ENCODE data around the gene NDRG4.
A peak's percentile ranks its signal among the peaks of the same experiment; 100 is the strongest.

NDRG4 gene

DNA sequence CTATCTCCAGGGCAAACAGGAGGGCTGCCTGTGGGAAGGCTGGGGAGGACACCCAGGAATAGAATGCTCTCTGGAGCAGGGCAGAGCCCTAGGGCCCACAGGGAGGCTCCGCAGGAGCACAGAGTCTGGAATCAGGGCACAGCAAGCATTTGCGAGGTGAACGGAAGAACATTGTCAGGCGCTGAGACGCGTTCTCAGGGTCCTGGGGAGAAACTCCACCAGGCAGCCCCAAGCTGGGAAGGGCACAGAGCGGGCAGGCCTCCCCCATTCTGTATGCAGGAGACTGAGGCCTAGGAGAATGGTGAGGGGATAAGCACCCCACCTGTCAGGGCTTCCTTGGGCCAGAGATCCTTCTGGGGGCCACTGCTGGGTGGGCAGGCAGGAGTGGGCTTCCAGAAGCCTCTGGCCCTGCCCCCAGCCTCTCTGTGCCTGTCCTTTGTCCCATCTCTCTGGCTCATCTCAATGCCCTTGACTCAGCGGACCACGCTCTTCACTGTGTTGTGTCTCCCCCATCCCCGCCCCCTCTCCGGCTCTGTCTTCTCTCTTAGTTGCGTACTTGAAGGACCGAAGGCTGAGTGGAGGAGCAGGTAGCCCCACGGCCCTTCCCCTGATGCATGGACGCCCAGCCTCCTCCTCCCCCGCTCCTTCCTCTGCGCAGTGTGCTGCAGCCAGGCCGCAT is 10.3 kb downstream of the NDRG4 start:
- DNase-seq (ENCODE audit: low read depth): no peak

DNA sequence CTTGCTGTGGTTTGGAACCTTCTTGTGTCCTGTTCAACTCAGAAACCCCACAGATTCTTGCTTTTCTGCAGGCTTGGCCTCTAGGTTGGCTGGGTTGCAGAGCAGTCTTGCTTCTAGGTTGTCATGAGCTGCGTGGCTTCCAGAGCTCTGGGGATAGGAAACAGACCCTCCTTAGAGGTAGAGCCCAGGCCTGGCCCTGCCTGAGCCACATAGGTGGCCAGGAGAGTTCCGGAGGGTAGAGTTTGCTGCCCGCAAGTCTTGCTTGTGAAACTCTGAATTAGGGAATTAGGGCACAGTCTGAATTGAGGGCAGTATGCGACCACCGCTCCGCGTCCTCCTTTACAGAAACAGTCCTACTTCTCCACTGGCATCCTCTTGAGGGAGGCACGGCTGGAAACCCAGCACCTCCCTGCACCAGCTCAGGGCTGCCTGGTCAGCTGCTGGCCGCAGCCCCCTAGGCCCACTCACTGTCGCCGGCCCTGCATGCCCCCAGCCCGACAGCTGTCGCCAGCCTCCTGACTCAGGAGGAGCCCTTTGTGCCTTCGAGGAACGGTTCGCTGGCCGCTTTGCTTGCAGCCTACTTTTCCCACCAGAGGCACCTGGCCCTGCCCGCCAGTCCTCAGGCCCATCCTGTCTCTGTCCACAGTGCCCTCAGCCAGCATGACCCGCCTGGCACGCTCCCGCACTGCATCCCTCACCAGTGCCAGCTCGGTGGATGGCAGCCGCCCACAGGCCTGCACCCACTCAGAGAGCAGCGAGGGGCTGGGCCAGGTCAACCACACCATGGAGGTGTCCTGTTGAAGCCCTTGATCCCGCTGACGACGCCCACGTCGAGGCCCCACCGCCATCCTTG is 11.1 kb downstream of the NDRG4 start:
- no peak for DNase-seq (ENCODE audit: low read depth)

- no peak for DNase-seq (ENCODE audit: low read depth)
Measured at GRCh38 chr16:58511933-58512815, 12.2 kb downstream of the NDRG4 start.

DNA sequence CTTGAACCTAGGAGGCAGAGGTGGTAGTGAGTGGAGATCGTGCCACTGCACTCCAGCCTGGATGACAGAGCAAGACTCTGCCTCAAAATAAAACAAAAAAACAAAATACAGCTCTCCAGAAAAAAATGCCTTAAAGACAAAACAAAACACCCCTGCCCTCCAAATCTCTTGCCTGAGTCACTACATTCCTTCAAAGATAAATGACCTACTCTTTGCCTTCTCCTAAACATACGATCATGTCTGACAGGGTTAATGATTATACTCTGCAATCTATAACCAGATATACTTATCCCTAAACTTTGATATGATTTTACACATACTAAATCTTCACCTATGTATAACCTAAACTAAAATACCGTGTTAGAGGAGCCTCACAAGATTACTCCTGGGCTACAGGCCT is 13.9 kb downstream of the NDRG4 start:
- no peak for DNase-seq (ENCODE audit: low read depth)

GRCh38 chr16:58515125-58515870 is 15.4 kb downstream of the NDRG4 start, which contains the start of gene SETD6:
Gene SETD6 (plus strand): TSS chr16:58515517. CDS start chr16:58515538, 21 bp downstream.
- peak; percentile 60 for DNase-seq (ENCODE audit: low read depth)

DNA sequence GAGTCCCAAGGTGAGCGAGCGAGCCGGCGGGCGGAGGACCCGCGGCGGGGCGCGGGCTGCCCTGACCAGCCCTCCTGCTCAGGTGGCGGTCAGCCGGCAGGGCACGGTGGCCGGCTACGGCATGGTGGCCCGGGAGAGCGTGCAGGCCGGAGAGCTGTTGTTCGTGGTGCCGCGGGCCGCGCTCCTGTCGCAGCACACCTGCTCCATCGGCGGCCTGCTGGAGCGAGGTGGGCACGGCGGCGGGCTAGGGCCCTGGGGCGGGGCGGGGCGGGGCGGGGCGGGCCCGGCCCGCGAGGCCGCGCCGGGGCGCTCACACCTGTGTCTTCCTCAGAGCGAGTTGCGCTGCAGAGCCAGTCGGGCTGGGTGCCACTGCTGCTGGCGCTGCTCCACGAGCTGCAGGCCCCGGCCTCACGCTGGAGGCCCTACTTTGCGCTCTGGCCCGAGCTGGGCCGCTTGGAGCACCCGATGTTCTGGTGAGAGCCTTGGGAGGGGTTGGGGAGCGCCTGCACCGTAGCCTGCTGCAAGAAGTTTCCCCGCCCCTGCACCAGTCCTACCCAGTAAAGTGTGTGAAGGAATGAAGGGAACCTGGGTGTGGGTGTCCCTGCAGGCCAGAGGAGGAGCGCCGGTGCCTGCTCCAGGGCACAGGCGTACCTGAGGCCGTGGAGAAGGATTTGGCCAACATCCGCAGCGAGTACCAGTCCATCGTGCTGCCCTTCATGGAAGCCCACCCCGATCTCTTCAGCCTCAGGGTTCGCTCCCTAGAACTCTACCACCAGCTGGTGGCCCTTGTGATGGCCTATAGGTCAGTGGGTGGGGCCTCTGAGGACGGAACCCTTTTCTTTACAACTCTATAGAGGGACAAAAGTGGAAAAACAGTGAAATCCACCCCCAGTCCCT is 16.2 kb downstream of the NDRG4 start:
- no peak for DNase-seq (ENCODE audit: low read depth)

GRCh38 chr16:58516768-58517107 is 16.8 kb downstream of the NDRG4 start:
- no peak for DNase-seq (ENCODE audit: low read depth)

DNA sequence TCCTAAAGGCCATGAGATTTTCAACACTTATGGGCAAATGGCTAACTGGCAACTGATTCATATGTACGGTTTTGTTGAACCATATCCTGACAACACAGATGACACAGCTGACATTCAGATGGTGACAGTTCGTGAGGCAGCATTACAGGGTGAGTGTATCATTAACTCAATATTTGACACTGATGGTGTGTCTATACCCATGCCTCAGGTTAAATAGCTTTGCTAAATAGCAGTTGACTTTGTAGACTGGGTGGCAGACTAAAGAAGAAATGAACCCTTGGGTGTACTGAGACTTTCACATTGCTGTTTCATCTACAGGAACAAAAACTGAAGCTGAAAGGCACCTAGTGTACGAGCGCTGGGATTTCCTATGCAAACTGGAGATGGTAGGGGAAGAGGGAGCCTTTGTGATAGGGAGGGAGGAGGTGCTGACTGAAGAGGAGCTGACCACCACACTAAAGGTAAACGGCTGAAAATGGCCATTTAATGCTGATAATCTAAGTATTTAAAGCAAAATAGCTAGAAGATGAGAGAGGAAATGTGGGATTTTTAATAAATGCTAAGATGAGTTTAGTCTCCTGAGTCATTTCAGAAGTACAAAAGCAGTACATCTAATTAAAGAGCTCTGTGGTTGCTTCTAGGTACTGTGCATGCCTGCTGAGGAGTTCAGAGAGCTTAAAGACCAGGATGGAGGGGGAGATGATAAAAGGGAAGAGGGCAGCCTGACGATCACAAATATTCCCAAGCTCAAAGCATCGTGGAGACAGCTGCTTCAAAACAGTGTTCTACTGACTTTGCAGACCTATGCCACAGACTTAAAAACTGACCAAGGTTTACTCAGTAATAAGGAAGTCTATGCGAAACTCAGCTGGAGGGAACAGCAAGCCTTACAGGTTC is 18.4 kb downstream of the NDRG4 start:
- DNase-seq (ENCODE audit: low read depth): no peak

DNA sequence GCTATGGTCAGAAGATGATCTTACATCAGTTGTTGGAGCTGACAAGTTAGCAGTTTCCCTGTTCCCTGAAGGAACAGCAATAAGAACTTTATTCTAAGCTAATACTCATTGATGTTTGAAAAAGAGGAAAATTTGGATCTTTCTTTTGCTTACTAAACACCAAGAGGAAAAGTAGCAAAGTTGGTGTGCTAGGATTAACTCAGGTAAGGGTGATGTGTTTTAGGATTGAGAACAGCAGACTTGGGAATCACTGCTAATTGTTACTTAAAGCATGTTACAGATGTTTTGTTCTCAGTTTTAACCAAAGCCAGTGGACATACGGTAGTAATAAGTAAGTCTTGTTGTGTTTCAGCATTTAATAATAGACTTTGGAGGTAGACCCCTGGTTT is 19.0 kb downstream of the NDRG4 start:
- DNase-seq (ENCODE audit: low read depth): no peak

DNA sequence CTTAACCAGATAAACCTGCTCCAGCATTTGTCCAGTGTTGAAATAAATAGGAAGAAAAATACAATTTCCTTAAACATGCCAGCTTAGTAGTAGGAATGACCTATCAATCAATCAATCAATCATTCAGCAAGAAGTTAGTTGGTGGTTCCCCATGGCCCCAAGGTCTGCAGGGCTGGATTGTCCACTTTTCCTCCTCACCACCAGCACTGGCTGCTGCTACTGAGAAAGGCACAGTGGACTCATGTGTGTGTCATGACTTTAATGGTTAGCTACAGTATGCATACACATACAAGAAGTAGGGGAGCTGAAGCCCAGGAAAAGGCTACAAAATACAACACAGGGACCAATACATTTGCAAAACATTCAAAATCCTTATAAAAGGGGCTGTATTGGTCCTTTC is 19.8 kb downstream of the NDRG4 start:
- DNase-seq (ENCODE audit: low read depth): no peak

GRCh38 chr16:58530179-58530578 is 30.2 kb downstream of the NDRG4 start:
- no peak for DNase-seq (ENCODE audit: low read depth)

DNA sequence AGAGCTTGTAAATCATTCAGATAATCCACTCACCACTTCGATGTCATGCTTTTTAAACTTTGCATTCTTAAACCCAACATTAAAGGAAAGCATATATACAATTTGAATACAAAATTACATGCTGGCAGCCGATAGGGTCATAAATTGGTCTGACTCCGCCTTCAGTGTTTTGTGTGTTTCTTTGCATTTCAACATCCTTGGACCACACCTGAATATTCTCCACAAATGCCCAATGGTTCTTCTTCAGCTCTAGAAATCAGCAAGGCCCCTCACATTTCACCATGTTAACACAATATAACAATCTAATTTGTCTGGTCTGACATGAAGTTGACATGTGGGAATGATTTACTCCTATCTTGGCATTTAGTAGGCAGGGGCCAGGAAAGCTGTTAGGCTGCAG is 32.5 kb downstream of the NDRG4 start:
- DNase-seq (ENCODE audit: low read depth): no peak

DNA sequence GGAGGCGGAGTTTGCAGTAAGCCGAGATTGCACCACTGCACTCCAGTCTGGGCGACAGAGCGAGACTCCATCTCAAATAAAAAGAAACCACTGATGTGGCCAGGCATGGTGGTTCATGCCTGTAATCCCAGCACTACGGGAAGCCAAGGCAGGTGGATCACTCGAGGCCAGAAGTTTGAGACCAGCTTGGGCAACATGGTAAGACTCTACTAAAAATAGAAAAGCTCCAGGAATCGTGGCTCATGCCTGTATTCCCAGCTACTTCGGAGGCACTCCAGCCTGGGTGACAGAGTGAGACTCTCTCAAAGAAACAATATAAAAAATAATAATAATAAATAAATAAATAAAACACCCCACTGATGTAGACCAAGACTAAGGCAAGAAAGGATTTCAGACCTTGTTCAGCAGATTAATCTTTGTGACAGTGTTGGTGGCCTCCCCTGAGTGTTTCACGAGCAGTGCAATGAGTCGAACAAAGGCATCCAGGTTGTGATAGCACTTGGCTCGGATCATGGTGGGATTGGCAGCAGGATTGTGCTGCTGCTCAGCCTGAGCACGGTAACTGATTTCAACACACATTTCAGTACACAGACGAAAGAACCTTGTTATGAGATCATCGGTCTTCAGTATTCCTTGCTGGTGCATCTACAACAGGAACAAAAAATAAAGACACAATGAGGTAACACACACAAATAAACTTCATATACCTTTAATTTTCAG is 34.0 kb downstream of the NDRG4 start:
- no peak for DNase-seq (ENCODE audit: low read depth)

GRCh38 chr16:58535100-58535499 is 35.2 kb downstream of the NDRG4 start:
- DNase-seq (ENCODE audit: low read depth): no peak

- DNase-seq (ENCODE audit: low read depth): no peak
Measured at GRCh38 chr16:58536278-58536677, 36.3 kb downstream of the NDRG4 start.

GRCh38 chr16:58537124-58537906 is 37.4 kb downstream of the NDRG4 start:
- DNase-seq (ENCODE audit: low read depth): no peak

GRCh38 chr16:58541711-58542110 is 41.8 kb downstream of the NDRG4 start:
- DNase-seq (ENCODE audit: low read depth): no peak

DNA sequence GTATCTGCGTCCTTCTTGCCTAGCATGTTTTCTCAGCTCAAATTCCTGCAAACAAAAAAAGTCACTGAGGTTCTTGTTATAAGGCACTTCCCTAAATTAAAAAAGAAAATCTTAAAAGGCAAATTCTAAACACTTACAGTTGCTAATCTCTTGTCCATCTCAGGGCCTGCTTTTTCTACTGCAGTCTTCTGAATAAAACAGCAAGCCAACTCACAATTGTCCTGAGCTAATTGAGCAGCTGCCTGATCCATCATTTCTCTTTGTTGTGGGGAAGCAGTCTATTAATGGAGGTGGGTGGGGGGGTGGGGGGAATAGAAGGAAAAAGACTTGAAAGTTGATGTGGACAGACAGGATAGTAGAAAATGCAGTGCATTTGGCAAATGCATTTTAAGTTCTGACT is 42.3 kb downstream of the NDRG4 start:
- no peak for DNase-seq (ENCODE audit: low read depth)

All from HS-5 (cell line).